Urinary bladder (tissue), 4 donors: ENCODE measurements around the gene PEPD. TPM values are rescaled to one million over a fixed set of nuclear protein-coding genes. Genes with fewer than 3 reads are reported as not detected.

Experiments
- DNase-seq: peaks from one replicate; pipeline ENCODE4 v3.0.0-alpha.2; 2015; ENCODE audit errors: extremely low spot score
- H3K27ac ChIP-seq: one replicate; pipeline ENCODE4 v1.5.1; 2013; ENCODE audit warnings: low read depth, mild to moderate bottlenecking, moderate library complexity
- H3K36me3 ChIP-seq: one replicate; pipeline ENCODE4 v1.6.1; 2013; ENCODE audit warnings: mild to moderate bottlenecking, moderate library complexity; ENCODE audit not compliant: insufficient read depth
- H3K4me1 ChIP-seq: one replicate; pipeline ENCODE4 v1.6.1; 2013; ENCODE audit warnings: mild to moderate bottlenecking, moderate library complexity; ENCODE audit not compliant: insufficient read depth
- H3K4me3 ChIP-seq: one replicate; pipeline ENCODE4 v1.5.1; 2013; ENCODE audit warnings: low read depth, low read length
- WGBS: extraction: QIAGEN DNeasy Blood & Tissue Kit; methylation state at CpG from one replicate; pipeline ENCODE4 v1.1.7; 2013; 5-methylcytosine and 5-hydroxymethylcytosine counted together
- polyA plus RNA-seq: library from polyadenylated mRNA; stranded (reverse); fragments of 200-250 nt; gene quantifications from one replicate; pipeline ENCODE4 v1.2.3, GENCODE V29; 2013
- total RNA-seq: library from RNA; depleted of rRNA; stranded (reverse); fragments of >200 nt; gene quantifications from one replicate; pipeline ENCODE4 v1.2.3, GENCODE V29; 2014
- donor health status: healthy with polysubstance abuse.
- donor health status: healthy.

Gene PEPD
- total and polyA plus RNA-seq, 2 donors: 24.2 to 85.0 TPM

DNA sequence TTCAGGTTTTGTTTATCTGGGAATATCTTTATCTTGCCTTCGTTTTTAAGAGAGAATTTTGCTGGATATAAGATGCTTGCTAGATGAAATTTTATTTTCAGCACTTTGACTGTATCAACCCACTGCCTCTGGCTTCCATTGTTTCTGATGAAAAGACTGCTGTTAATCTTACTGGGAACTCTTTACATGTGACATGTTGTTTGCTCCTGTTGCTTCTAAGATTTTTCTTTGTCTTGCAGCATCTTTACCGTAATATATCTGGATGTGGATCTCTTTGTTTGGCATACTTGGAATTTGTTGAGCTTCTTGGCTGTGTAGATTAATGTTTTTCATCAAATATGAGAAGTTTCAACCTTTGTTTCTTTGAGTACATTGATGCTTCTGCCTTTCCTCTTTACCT lies 166.1 kb downstream of the PEPD start:
- Histone ChIP-seq H3K36me3 (no peaks in the 10 kb centered on the region), H3K27ac (no peak overlapping the region), H3K4me1 (no peaks in the 10 kb centered on the region), H3K4me3 (no peak overlapping the region)
- DNase-seq: no peak
- 73% methylated on average over 2 of the region's 2 CpGs for WGBS

GRCh38 chr19:33350538-33351309 lies 170.9 kb downstream of the PEPD start:
- Histone ChIP-seq H3K4me1 (no peaks in the 10 kb centered on the region), H3K27ac (no peak overlapping the region), H3K4me3 (no peak overlapping the region), H3K36me3 (no peaks in the 10 kb centered on the region)
- DNase-seq: no peak
- 73% methylated on average over 12 of the region's 12 CpGs for WGBS

GRCh38 chr19:33349319-33350289 lies 172.0 kb downstream of the PEPD start:
- WGBS: 86% methylated on average over 12 of the region's 12 CpGs
- Histone ChIP-seq H3K4me3 (no peak overlapping the region), H3K36me3 (no peaks in the 10 kb centered on the region), H3K4me1 (no peaks in the 10 kb centered on the region), H3K27ac (no peak overlapping the region)
- DNase-seq: no peak

- 57% methylated on average over 12 of the region's 12 CpGs for WGBS
- Histone ChIP-seq H3K4me3 (no peak overlapping the region), H3K36me3 (no peaks in the 10 kb centered on the region), H3K27ac (no peak overlapping the region), H3K4me1 (no peaks in the 10 kb centered on the region)
- DNase-seq: no peak
Measured at GRCh38 chr19:33348301-33349010, 173.1 kb downstream of the PEPD start.

DNA sequence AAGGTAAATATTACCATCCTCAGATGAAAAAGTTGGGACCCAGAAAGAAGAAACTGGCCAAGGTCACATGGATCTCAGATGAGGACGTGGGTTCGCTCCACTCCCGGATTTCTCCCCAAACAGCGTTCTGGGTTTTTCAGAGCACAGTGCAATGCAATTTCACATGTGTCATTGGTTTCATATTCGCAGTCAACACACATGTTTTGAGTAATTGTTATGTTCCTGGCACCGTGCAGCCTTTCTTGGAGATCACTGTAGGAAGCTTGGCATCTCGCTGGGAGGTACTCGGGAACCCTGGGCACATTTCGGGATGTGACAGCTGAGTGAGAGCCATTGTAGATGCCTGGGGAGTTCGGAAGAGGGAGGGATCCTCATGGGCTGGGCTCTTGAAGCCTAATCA lies 174.3 kb downstream of the PEPD start:
- H3K4me3 ChIP-seq: no peak overlapping the region
- WGBS: 88% methylated on average over 10 of the region's 10 CpGs
- no peak for DNase-seq
- H3K27ac ChIP-seq: no peak overlapping the region
- H3K36me3 ChIP-seq: no peaks in the 10 kb centered on the region
- H3K4me1 ChIP-seq: no peaks in the 10 kb centered on the region

DNA sequence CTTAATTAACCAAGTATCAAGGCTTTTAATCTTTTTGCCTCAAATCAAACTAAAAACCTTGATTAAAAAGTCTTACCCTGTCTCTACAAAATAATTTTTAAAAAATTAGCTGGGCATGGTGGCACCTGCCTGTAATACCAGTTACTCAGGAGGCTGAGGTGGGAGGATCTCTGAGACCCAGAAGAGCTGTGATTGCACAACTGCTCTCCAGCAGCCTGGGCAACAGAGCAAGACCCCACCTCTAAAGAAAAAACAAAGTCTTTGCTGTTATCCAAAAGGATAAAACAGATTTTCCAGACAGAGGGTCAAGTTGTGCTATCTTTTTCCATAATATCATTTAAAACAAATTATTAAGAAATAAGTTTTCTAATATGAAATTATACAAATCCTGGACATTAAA lies 174.9 kb downstream of the PEPD start:
- no peaks in the 10 kb centered on the region for H3K4me1 ChIP-seq
- no peak for DNase-seq
- H3K36me3 ChIP-seq: no peaks in the 10 kb centered on the region
- H3K27ac ChIP-seq: no peak overlapping the region
- H3K4me3 ChIP-seq: no peak overlapping the region

DNA sequence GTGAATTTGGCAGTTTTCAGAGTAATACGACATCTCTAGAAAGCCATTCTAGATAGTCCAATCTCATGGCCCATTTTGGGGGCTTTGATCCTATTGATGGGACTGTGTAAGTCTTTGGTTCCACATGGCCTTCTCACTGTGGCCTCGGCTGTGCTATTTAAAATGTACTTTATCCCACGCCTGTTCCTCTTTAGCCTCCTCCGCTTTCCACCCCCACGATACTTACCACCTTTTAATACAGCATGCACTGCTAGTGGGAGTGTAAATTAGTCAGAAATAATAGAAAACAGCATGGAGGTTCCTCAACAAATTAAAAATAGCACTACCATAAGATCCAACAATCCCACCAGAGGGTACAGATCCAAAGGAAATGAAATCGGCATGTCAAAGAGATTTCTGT lies 176.4 kb downstream of the PEPD start:
- WGBS: 90% methylated on average over 6 of the region's 6 CpGs
- no peaks in the 10 kb centered on the region for H3K36me3 ChIP-seq
- no peaks in the 10 kb centered on the region for H3K4me1 ChIP-seq

GRCh38 chr19:33344573-33344925 lies 177.0 kb downstream of the PEPD start:
- 43% methylated on average over 4 of the region's 4 CpGs for WGBS
- Histone ChIP-seq H3K36me3 (no peaks in the 10 kb centered on the region), H3K27ac (no peak overlapping the region), H3K4me1 (no peaks in the 10 kb centered on the region), H3K4me3 (no peak overlapping the region)
- DNase-seq: no peak

More for the DNA sequence above, 176.4 kb downstream of the PEPD start:
- H3K27ac ChIP-seq: no peak overlapping the region
- H3K4me3 ChIP-seq: no peak overlapping the region
- DNase-seq: no peak

GRCh38 chr19:33343859-33344572 lies 177.6 kb downstream of the PEPD start:
- no peak overlapping the region for H3K27ac ChIP-seq
- H3K4me3 ChIP-seq: no peak overlapping the region
- WGBS: 17% methylated on average over 12 of the region's 12 CpGs
- DNase-seq: peak; percentile 33
- no peaks in the 10 kb centered on the region for H3K4me1 ChIP-seq
- no peaks in the 10 kb centered on the region for H3K36me3 ChIP-seq

DNA sequence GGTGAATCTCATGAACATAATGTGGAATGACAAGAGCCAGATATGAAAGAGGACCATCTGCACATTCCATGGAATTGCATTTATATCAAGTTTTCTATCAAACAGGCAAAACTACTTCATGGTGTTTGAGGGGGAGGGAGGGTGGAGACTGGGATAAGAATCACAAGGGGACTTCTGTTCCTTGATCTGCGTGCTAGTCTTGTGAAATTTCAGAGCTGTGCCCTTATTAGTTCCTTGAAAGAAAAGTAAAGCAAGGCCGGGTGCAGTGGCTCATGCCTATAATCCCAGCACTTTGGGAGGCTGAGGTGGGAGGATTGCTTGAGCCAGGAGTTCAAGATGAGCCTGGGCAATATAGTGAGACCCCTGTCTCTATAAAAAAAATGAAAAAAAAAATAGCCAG lies 178.3 kb downstream of the PEPD start:
- 79% methylated on average over 2 of the region's 2 CpGs for WGBS
- no peak overlapping the region for H3K27ac ChIP-seq
- no peak overlapping the region for H3K4me3 ChIP-seq
- no peak for DNase-seq
- H3K4me1 ChIP-seq: no peaks in the 10 kb centered on the region
- H3K36me3 ChIP-seq: no peaks in the 10 kb centered on the region

- no peaks in the 10 kb centered on the region for H3K36me3 ChIP-seq
- no peaks in the 10 kb centered on the region for H3K4me1 ChIP-seq
- no peak overlapping the region for H3K4me3 ChIP-seq
- H3K27ac ChIP-seq: no peak overlapping the region
- DNase-seq: no peak
- WGBS: 30% methylated on average over 2 of the region's 2 CpGs
Measured at GRCh38 chr19:33340991-33341390, 180.6 kb downstream of the PEPD start.

GRCh38 chr19:33339016-33339984 lies 182.3 kb downstream of the PEPD start:
- Histone ChIP-seq H3K4me1 (no peaks in the 10 kb centered on the region), H3K4me3 (no peak overlapping the region), H3K36me3 (no peaks in the 10 kb centered on the region), H3K27ac (no peak overlapping the region)
- WGBS: 78% methylated on average over 8 of the region's 8 CpGs
- DNase-seq: no peak
